Karpas-422 (cell line): ENCODE measurements around the gene MEIOB. TPM values are rescaled to one million over a fixed set of nuclear protein-coding genes. Genes with fewer than 3 reads are reported as not detected.

ENCODE experiments used
- DNase-seq: peaks from one replicate; pipeline ENCODE4 v3.0.0-alpha.2; 2015
- H2AFZ ChIP-seq: fragments of 200-600 bp; sonication (generic); 2 replicates; pipeline ENCODE4 v1.6.1; 2014; ENCODE audit warnings: antibody characterized with exemption, low read length, mixed read lengths
- H3K27ac ChIP-seq: fragments of 200-600 bp; sonication (generic); 2 replicates; pipeline ENCODE4 v1.5.1; 2014; ENCODE audit warnings: mild to moderate bottlenecking, low read length, moderate library complexity
- H3K27me3 ChIP-seq: fragments of 200-600 bp; sonication (generic); 2 replicates; pipeline ENCODE4 v1.6.1; 2014; ENCODE audit warnings: low read length, mixed read lengths
- H3K36me3 ChIP-seq: fragments of 200-600 bp; sonication (generic); 2 replicates; pipeline ENCODE4 v1.6.1; 2014; ENCODE audit warnings: low read length, mixed read lengths; ENCODE audit not compliant: insufficient read depth
- H3K4me1 ChIP-seq: fragments of 200-600 bp; sonication (generic); 2 replicates; pipeline ENCODE4 v1.6.1; 2014; ENCODE audit warnings: mild to moderate bottlenecking, low read length, mixed read lengths
- H3K4me2 ChIP-seq: fragments of 200-600 bp; sonication (generic); 2 replicates; pipeline ENCODE4 v1.6.1; 2014; ENCODE audit warnings: low read length, low read depth, mild to moderate bottlenecking; ENCODE audit not compliant: poor library complexity, severe bottlenecking
- H3K4me3 ChIP-seq: fragments of 200-600 bp; sonication (generic); 2 replicates; pipeline ENCODE4 v1.5.1; 2014; ENCODE audit warnings: mild to moderate bottlenecking, antibody characterized with exemption, low read length, mixed read lengths
- H3K79me2 ChIP-seq: fragments of 200-600 bp; sonication (generic); 2 replicates; pipeline ENCODE4 v1.6.1; 2014; ENCODE audit warnings: mild to moderate bottlenecking, low read length, mixed read lengths
- H3K9ac ChIP-seq: fragments of 200-600 bp; sonication (generic); 2 replicates; pipeline ENCODE4 v1.6.0; 2014; ENCODE audit warnings: low read length
- H3K9me2 ChIP-seq: fragments of 200-600 bp; sonication (generic), shearing (Covaris generic); replicated peaks from 2 replicates; pipeline ENCODE4 v1.6.0; 2014; ENCODE audit warnings: mild to moderate bottlenecking, low read length, moderate library complexity; ENCODE audit not compliant: insufficient read depth
- H3K9me3 ChIP-seq: fragments of 300-700, 200-600 bp; sonication (generic); 2 replicates; pipeline ENCODE4 v1.6.1; 2014; ENCODE audit warnings: low read length, mixed read lengths
- H4K20me1 ChIP-seq: fragments of 200-600 bp; sonication (generic); 2 replicates; pipeline ENCODE4 v1.6.1; 2014; ENCODE audit warnings: mild to moderate bottlenecking, antibody characterized with exemption, low read length, low read depth; ENCODE audit not compliant: insufficient read depth
- total RNA-seq: library from RNA; depleted of rRNA; stranded (reverse); fragments of >200 nt; shearing (Covaris generic); gene quantifications from 2 replicates; pipeline ENCODE4 v1.2.3, GENCODE V29; 2014; ENCODE audit warnings: low replicate concordance

The MEIOB gene
- total RNA-seq, 1 experiment from 2014 or later, result not detected

- no peaks in the 10 kb centered on the region for H3K36me3 ChIP-seq
- no peak overlapping the region for H2AFZ ChIP-seq
- H3K27me3 ChIP-seq, result no peaks in the 10 kb centered on the region
- no peak overlapping the region for H3K9ac ChIP-seq
- no peaks in the 10 kb centered on the region for H3K79me2 ChIP-seq
- H3K27ac ChIP-seq, result no peak overlapping the region
- no peak overlapping the region for H3K4me3 ChIP-seq
- no peak overlapping the region for H3K4me2 ChIP-seq
- no peaks in the 10 kb centered on the region for H3K9me2 ChIP-seq
- no peaks in the 10 kb centered on the region for H3K4me1 ChIP-seq
- no peaks in the 10 kb centered on the region for H4K20me1 ChIP-seq
- H3K9me3 ChIP-seq, result no peaks in the 10 kb centered on the region
- DNase-seq, result no peak
Observed at GRCh38 chr16:1909561-1910231, 37.7 kb upstream of the MEIOB start.

DNA sequence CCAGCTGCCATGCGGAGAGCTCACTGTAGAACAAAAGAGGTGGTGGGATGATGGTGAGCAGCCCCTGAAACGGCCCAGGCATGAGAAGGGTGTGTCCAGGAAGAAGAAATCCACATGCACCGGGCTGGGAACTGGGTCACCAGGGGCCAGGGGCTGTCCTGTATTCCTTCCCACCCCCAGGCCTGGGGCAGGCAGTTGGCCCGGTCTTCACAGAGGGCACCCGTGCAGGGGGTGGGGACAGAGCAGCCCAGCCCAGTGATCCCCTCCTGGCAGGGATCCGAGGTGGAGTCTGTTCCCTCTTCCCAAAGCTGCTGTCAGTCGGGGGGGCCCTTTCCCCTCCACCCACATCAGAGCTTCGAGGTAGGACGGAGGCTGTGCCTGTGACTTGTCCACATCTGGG is 37.0 kb upstream of the MEIOB start:
- Histone ChIP-seq H3K79me2 (no peaks in the 10 kb centered on the region), H3K27me3 (no peaks in the 10 kb centered on the region), H3K36me3 (no peaks in the 10 kb centered on the region), H4K20me1 (no peaks in the 10 kb centered on the region), H3K4me1 (no peaks in the 10 kb centered on the region), H3K9me3 (no peaks in the 10 kb centered on the region), H3K4me3 (no peak overlapping the region), H3K9me2 (no peaks in the 10 kb centered on the region), H3K27ac (no peak overlapping the region), H3K4me2 (no peak overlapping the region), H2AFZ (no peak overlapping the region), H3K9ac (no peak overlapping the region)
- no peak for DNase-seq

- H3K4me3 ChIP-seq, result no peak overlapping the region
- no peaks in the 10 kb centered on the region for H3K36me3 ChIP-seq
- no peaks in the 10 kb centered on the region for H3K9me2 ChIP-seq
- no peaks in the 10 kb centered on the region for H3K27me3 ChIP-seq
- DNase-seq, result no peak
- no peaks in the 10 kb centered on the region for H4K20me1 ChIP-seq
- H3K27ac ChIP-seq, result no peak overlapping the region
- H3K79me2 ChIP-seq, result no peaks in the 10 kb centered on the region
- no peaks in the 10 kb centered on the region for H3K9me3 ChIP-seq
- no peak overlapping the region for H3K4me2 ChIP-seq
- H3K4me1 ChIP-seq, result no peaks in the 10 kb centered on the region
- no peak overlapping the region for H2AFZ ChIP-seq
- H3K9ac ChIP-seq, result no peak overlapping the region
Observed at GRCh38 chr16:1908184-1908583, 36.2 kb upstream of the MEIOB start.

GRCh38 chr16:1907226-1907860 is 35.4 kb upstream of the MEIOB start:
- H3K9me2 ChIP-seq, result no peaks in the 10 kb centered on the region
- no peak overlapping the region for H3K27ac ChIP-seq
- no peak overlapping the region for H2AFZ ChIP-seq
- DNase-seq, result no peak
- no peak overlapping the region for H3K4me2 ChIP-seq
- H3K36me3 ChIP-seq, result no peaks in the 10 kb centered on the region
- H3K27me3 ChIP-seq, result no peaks in the 10 kb centered on the region
- no peaks in the 10 kb centered on the region for H4K20me1 ChIP-seq
- H3K9ac ChIP-seq, result no peak overlapping the region
- no peaks in the 10 kb centered on the region for H3K4me1 ChIP-seq
- no peak overlapping the region for H3K4me3 ChIP-seq
- H3K79me2 ChIP-seq, result no peaks in the 10 kb centered on the region
- no peaks in the 10 kb centered on the region for H3K9me3 ChIP-seq

GRCh38 chr16:1906846-1907165 is 34.8 kb upstream of the MEIOB start:
- no peak overlapping the region for H2AFZ ChIP-seq
- no peaks in the 10 kb centered on the region for H3K27me3 ChIP-seq
- no peaks in the 10 kb centered on the region for H3K9me2 ChIP-seq
- no peak overlapping the region for H3K9ac ChIP-seq
- no peaks in the 10 kb centered on the region for H3K4me1 ChIP-seq
- no peak overlapping the region for H3K4me3 ChIP-seq
- H3K9me3 ChIP-seq, result no peaks in the 10 kb centered on the region
- H3K4me2 ChIP-seq, result no peak overlapping the region
- no peaks in the 10 kb centered on the region for H3K36me3 ChIP-seq
- no peaks in the 10 kb centered on the region for H3K79me2 ChIP-seq
- H4K20me1 ChIP-seq, result no peaks in the 10 kb centered on the region
- DNase-seq, result no peak
- no peak overlapping the region for H3K27ac ChIP-seq

DNA sequence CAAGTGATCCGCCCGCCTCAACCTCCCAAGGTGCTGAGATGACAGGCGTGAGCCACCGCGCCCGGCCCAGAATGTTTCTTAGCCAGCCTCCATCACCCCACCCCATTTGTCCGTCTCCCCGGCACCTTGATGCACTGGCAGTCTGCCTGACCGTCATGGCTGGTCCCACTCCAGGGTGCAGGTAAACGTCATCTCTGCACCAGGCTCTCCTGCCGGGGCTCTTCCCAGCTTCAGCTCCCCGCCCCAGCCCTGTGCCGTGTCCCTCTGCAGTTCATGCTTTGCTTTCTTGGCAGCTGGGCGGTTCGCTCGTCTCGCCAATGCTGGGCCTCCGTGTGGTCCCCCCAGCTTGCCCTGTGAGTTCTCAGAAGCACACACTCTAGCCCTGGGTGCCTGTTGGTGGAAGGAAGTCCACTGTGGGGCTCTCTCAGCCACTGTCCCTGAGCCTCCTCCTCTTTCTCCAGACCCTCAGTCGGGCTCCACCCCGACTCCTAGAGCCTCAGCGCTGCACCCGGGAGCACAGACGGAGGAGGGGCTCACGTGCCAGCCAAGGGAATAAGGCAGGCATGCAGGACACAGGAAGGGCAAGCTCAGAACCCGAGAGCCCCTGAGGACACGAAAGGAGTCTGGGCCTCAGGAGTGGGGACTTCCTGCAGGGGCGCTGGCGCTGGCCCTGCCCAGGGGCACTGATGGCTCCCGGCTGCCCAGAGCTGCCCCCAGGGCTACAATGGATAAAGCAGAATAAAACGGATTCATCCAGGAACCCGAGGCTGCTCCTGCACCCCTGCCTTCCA is 34.3 kb upstream of the MEIOB start:
- Histone ChIP-seq H3K4me1 (no peaks in the 10 kb centered on the region), H3K4me2 (no peak overlapping the region), H3K9me2 (no peaks in the 10 kb centered on the region), H3K27ac (no peak overlapping the region), H3K9ac (no peak overlapping the region), H3K36me3 (no peaks in the 10 kb centered on the region), H3K79me2 (no peaks in the 10 kb centered on the region), H3K9me3 (no peaks in the 10 kb centered on the region), H3K4me3 (no peak overlapping the region), H2AFZ (no peak overlapping the region), H4K20me1 (no peaks in the 10 kb centered on the region), H3K27me3 (no peaks in the 10 kb centered on the region)
- DNase-seq, result no peak

- no peaks in the 10 kb centered on the region for H3K9me3 ChIP-seq
- H3K36me3 ChIP-seq, result no peaks in the 10 kb centered on the region
- H3K9ac ChIP-seq, result no peak overlapping the region
- no peak overlapping the region for H2AFZ ChIP-seq
- DNase-seq, result no peak
- no peaks in the 10 kb centered on the region for H4K20me1 ChIP-seq
- H3K79me2 ChIP-seq, result no peaks in the 10 kb centered on the region
- no peaks in the 10 kb centered on the region for H3K27me3 ChIP-seq
- no peaks in the 10 kb centered on the region for H3K4me1 ChIP-seq
- H3K4me2 ChIP-seq, result no peak overlapping the region
- H3K27ac ChIP-seq, result no peak overlapping the region
- no peaks in the 10 kb centered on the region for H3K9me2 ChIP-seq
- H3K4me3 ChIP-seq, result no peak overlapping the region
Observed at GRCh38 chr16:1903845-1904840, 32.2 kb upstream of the MEIOB start.

DNA sequence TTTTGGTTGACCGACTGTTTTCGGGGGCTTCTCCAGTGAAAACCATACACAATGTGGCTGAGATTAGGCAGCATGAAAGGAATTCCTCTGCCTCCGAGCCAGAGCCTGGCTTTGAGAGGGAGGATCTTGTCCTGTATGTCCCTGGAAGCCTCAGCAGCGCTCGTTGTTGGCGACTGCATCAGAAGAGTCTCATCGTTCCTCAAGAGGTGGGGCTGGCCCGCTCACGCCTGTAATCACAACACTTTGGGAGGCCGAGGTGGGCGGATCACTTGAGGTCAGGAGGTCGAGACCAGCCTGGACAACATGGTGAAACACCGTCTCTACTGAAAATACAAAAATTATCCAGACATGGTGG is 31.2 kb upstream of the MEIOB start:
- no peaks in the 10 kb centered on the region for H3K36me3 ChIP-seq
- no peak overlapping the region for H2AFZ ChIP-seq
- no peak for DNase-seq
- H3K79me2 ChIP-seq, result no peaks in the 10 kb centered on the region
- no peaks in the 10 kb centered on the region for H3K27me3 ChIP-seq
- no peaks in the 10 kb centered on the region for H3K9me2 ChIP-seq
- no peaks in the 10 kb centered on the region for H4K20me1 ChIP-seq
- no peak overlapping the region for H3K4me3 ChIP-seq
- H3K4me2 ChIP-seq, result no peak overlapping the region
- H3K9ac ChIP-seq, result no peak overlapping the region
- no peak overlapping the region for H3K27ac ChIP-seq
- H3K9me3 ChIP-seq, result no peaks in the 10 kb centered on the region
- H3K4me1 ChIP-seq, result no peaks in the 10 kb centered on the region
